Ovary (tissue), 9 donors: ENCODE results near the gene SLC46A1. TPM values are rescaled to one million over a fixed set of nuclear protein-coding genes. Genes with fewer than 3 reads are reported as not detected.
A peak's percentile ranks its signal among the peaks of the same experiment; 100 is the strongest.

Experiments
- DNase-seq, 5 donors: peaks; one replicate each; pipeline ENCODE4 v3.0.0-alpha.2; 2019 to 2020
- H3K27ac ChIP-seq, 2 donors: fragments of 200-600 bp; one replicate each; pipeline versions ENCODE4 v1.5.1 to v1.8.0; 2019 to 2022
- H3K27me3 ChIP-seq: fragments of 200-600 bp; one replicate; pipeline ENCODE4 v1.8.0; 2022
- H3K36me3 ChIP-seq: fragments of 200-600 bp; sonication (generic); one replicate; pipeline ENCODE4 v1.5.1; 2019
- H3K4me1 ChIP-seq: one replicate; pipeline ENCODE4 v1.8.1; 2013; ENCODE audit warnings: mild to moderate bottlenecking, moderate library complexity; ENCODE audit not compliant: insufficient read depth
- H3K4me3 ChIP-seq: fragments of 200-600 bp; sonication (generic); one replicate; pipeline ENCODE4 v1.5.1; 2017
- H3K9me3 ChIP-seq, 2 donors: fragments of 200-600 bp in 1 of 2; sonication (generic) in 1 of 2; one replicate each; pipeline versions ENCODE4 v1.5.1 to v1.8.1; 2013 to 2019; ENCODE audit warnings: mild to moderate bottlenecking in 1 of 2, moderate library complexity in 1 of 2
- CTCF ChIP-seq, 3 donors: fragments of 450-650 bp in 2 of 3; fragments of 200-600 bp in 1 of 3; IDR thresholded peaks; one replicate each; pipeline versions ENCODE4 v1.5.1 to v1.8.0; 2016 to 2022; ENCODE audit warnings: antibody characterized with exemption in 3 of 3, mild to moderate bottlenecking in 1 of 3
- EP300 ChIP-seq: sonication (generic); formaldehyde crosslinking; IDR thresholded peaks from one replicate; pipeline ENCODE4 v1.6.1; 2017; ENCODE audit warnings: antibody characterized with exemption
- POLR2A ChIP-seq: fragments of 450-650 bp; IDR thresholded peaks from one replicate; pipeline ENCODE4 v1.6.1; 2017; ENCODE audit warnings: antibody characterized with exemption, mild to moderate bottlenecking, moderate library complexity
- WGBS, 3 donors: extraction: QIAGEN DNeasy Blood & Tissue Kit in 1 of 3; methylation state at CpG; one replicate each; pipeline versions ENCODE4 v1.1.5 to v1.1.7; 2013 to 2017; 5-methylcytosine and 5-hydroxymethylcytosine counted together
- intact Hi-C, 4 donors: fragments of 100-400 bp; cut with DNase I; formaldehyde crosslinking; loops; one replicate each; pipeline versions ENCODE4 v1.11.0 to v1.15.1; 2022 to 2023
- polyA plus RNA-seq, 2 donors: library from polyadenylated mRNA; stranded (reverse); fragments of 200-250 nt in 1 of 2; fragments of 350-450 nt in 1 of 2; fragmentation: Illumina TruSeq in 1 of 2; extraction: RNeasy Lipid Tissue Mini Kit (QIAGEN cat#74804) in 1 of 2; gene quantifications; one replicate each; pipeline ENCODE4 v1.2.3, GENCODE V29; 2013 to 2014
- total RNA-seq, 7 donors: library from RNA; depleted of rRNA in 2 of 7; stranded (reverse); fragments of >200 nt in 2 of 7; fragmentation: NEBNext Ultra II Directional in 3 of 7; extraction: Animal tissue kit (Norgen Biotek cat#: 25700) in 3 of 7; gene quantifications; one replicate each; pipeline versions ENCODE4 v1.1.0 to v1.2.4, GENCODE V29; 2016 to 2023
- donor health status: DM: no; HTN: no; CAD: no; lungs with moderate emphysema.
- donor health status: DM: no; HTN: no; CAD: no.
- donor health status: Bipolar disorder and iron deficiency.
- donor health status: DM: yes; HTN: yes; CAD: no.
- donor health status: DM: no; HTN: no; CAD: no.
- donor health status: DM: yes; HTN: yes; CAD: no.

The SLC46A1 gene
- total and polyA plus RNA-seq, 9 donors, result 4.0 to 32.2 (median 12.2) TPM

GRCh38 chr17:28395426-28395825 is 10.6 kb downstream of the SLC46A1 start:
- Histone ChIP-seq H3K36me3 (no peaks in the 10 kb centered on the region), H3K27me3 (no peaks in the 10 kb centered on the region), H3K4me3 (no peak overlapping the region), H3K9me3 (no peaks in the 10 kb centered on the region), H3K27ac (no peak overlapping the region), H3K4me1 (no peaks in the 10 kb centered on the region)
- 48 to 84% (median 50%) methylated on average over 2 of the region's 2 CpGs for WGBS, 3 donors
- peak in 1 of 5 donors; percentile 3 for DNase-seq
- intact Hi-C loops, result no loop called here
- TF ChIP-seq EP300 (no peak), CTCF (IDR thresholded peaks at IDR 0.05) (no peak), POLR2A (no peak)

GRCh38 chr17:28394337-28395116 is 11.5 kb downstream of the SLC46A1 start:
- Histone ChIP-seq H3K9me3 (no peaks in the 10 kb centered on the region), H3K4me3 (no peak overlapping the region), H3K27ac (no peak overlapping the region), H3K27me3 (no peaks in the 10 kb centered on the region), H3K36me3 (no peaks in the 10 kb centered on the region), H3K4me1 (no peaks in the 10 kb centered on the region)
- 79 to 83% (median 81%) methylated on average over 7 of the region's 7 CpGs for WGBS, 3 donors
- TF ChIP-seq EP300 (no peak), POLR2A (no peak), CTCF (IDR thresholded peaks at IDR 0.05) (no peak)
- DNase-seq, result peak in 1 of 5 donors; percentile 6
- intact Hi-C loops, result no loop called here

GRCh38 chr17:28392491-28392890 is 13.5 kb downstream of the SLC46A1 start:
- intact Hi-C loops, result loop anchor here in 1 of 4 donors (2.0 kb wide), 1 partner anchor 20 kb away; no protein-coding TSS in a partner anchor
- no peak overlapping the region for H3K27ac ChIP-seq
- H3K36me3 ChIP-seq, result no peaks in the 10 kb centered on the region
- 76 to 86% (median 78%) methylated on average over 10 of the region's 10 CpGs for WGBS, 3 donors
- no peaks in the 10 kb centered on the region for H3K4me1 ChIP-seq
- peak in 1 of 5 donors; percentile 12 for DNase-seq
- H3K4me3 ChIP-seq, result no peak overlapping the region
- H3K27me3 ChIP-seq, result no peaks in the 10 kb centered on the region
- no peaks in the 10 kb centered on the region for H3K9me3 ChIP-seq
- TF ChIP-seq POLR2A (no peak), CTCF (IDR thresholded peaks at IDR 0.05) (no peak)

GRCh38 chr17:28391401-28391800 is 14.6 kb downstream of the SLC46A1 start:
- no peaks in the 10 kb centered on the region for H3K36me3 ChIP-seq

More at GRCh38 chr17:28391401-28391800, 14.6 kb downstream of the SLC46A1 start:
- TF ChIP-seq POLR2A (no peak), EP300 (no peak), CTCF (IDR thresholded peaks at IDR 0.05) (no peak)
- DNase-seq, result peak in 1 of 5 donors; percentile 3
- WGBS, 3 donors, result 50 to 88% (median 71%) methylated on average over 2 of the region's 2 CpGs
- Histone ChIP-seq H3K27me3 (no peaks in the 10 kb centered on the region), H3K4me1 (no peaks in the 10 kb centered on the region), H3K9me3 (no peaks in the 10 kb centered on the region), H3K4me3 (no peak overlapping the region), H3K27ac (no peak overlapping the region)
- intact Hi-C loops, result no loop called here
